GM19463 (cell line): ENCODE results near the gene TMEM53.
"Not testable (repeated sequence)": the region's sequence is repeated elsewhere in the genome, so short reads cannot be mapped to it uniquely, and the experiment has no call there.

Source experiments
- ATAC-seq: cut with Tn5 transposase; IDR thresholded peaks from one replicate; pipeline ENCODE4 v1.9.1; 2021; ENCODE audit warnings: mild to moderate bottlenecking, moderate library complexity; ENCODE audit not compliant: unreplicated experiment

Gene TMEM53

DNA sequence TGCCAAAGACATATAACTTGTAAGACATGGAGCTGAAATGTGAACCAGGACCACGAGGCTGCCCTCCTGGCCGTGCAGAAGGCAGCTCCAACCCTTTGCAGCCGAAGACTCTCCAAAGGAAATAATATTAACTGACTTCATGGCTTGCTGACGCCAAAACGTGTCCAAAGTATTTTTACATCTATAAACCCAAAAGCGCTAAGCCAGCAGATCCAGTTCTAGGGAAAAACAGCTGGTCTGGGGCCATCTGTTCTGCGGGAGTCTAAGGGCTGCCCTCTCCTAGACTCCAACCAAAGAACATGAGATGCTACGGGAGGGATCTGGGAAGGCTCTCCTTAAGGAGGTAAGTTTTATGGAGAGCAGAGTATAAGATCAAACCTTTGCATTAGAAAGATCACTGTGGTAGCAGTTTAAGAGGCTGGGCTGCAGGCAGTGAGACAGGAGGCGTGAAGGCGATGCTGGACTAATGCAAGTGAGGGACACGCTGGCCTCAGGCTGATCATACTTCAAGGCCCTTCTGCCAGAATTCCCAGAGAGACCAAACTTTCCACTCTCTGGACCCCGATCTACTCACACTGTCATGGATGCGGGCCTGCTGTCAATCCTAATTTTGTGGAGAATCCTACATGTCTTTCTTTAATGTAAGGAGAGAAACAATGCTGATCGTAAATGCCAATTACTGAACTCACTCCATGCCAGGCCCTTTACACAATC lies 1.2 kb downstream of the TMEM53 start:
- no peak for ATAC-seq

- ATAC-seq: no peak
Measured at GRCh38 chr1:44672254-44672955, 1.9 kb downstream of the TMEM53 start.

- ATAC-seq: no peak
Measured at GRCh38 chr1:44670751-44671640, 3.3 kb downstream of the TMEM53 start.

DNA sequence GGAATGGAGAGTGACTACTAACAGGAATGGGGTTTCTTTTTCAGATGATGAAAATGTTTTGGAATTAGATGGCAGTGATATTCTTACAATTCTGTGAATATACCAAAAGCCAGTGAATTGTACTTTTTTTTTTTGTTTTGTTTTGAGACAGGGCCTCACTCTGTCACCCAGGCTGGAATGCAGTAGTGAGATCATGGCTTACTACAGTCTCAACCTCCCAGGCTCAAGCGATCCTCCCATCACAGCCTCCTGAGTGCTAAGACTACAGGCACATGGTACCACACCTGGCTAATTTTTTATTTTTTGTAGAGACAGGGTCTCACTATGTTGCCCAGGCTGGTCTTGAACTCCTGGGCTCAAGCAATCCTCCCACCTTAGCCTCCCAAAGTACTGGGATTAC lies 7.6 kb downstream of the TMEM53 start:
- not testable (repeated sequence) for ATAC-seq

GRCh38 chr1:44664730-44665370 lies 9.4 kb downstream of the TMEM53 start:
- no peak for ATAC-seq

- no peak for ATAC-seq
Measured at GRCh38 chr1:44663417-44663816, 10.9 kb downstream of the TMEM53 start.

DNA sequence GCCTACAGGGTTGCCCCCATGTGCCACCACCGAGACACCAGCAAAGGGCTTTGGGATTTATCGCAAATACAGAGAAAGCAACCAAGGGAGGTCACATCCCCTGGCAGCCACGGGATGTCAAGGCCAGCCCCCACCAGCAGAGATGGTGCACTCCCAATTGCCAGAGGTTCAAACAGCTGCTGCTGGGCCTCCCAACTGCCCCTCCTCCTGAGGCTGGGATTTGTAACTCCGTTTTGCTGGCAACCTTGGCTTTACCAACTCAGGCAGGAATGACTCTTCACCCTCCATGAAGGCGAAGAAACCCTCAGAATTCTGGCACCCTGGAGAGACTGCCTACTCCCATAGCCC lies 11.6 kb downstream of the TMEM53 start:
- no peak for ATAC-seq

DNA sequence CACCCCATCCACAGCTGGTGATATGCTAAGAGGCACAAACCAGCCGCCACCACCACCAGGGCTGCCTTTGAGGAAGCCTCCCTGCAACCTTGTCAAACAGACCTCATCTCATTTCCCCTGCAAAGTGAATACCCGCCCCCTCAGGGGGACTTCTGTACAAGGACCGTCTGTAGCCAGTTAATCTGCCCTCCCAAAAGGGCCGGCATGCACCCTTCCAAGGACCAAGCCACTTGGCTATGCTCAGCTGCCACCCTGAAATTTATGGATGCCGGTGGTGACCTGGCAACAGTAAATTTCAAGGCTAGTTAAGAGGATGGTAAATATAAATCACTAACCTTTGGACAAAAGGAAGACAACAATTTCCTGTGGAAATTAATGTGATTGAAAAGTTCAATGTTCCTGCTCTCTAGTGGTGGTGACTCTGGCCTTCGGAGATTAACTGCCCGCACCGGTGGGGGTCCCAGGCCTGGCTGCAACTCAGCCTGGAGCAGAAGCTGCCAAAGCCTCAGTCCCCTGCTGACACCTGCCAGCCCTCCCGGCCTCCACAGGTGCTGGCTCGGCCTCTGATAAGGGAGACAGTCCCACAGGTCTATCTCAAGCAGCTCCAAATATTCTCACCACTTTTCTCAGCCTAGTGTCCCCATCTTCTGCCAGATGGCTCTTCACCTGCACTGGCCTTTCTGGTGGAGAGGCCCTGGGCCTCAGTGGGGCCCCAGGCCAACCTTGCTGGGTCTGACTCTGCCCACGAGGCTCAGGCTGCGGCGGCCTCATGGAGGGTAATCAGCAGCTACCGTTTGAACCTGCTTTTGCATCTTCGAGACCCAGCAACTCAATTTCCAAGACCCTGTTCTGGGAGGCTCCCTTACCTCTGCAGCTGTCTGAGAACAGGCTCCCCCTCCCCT lies 12.2 kb downstream of the TMEM53 start:
- ATAC-seq: no peak

GRCh38 chr1:44660176-44660575 lies 14.1 kb downstream of the TMEM53 start:
- no peak for ATAC-seq

DNA sequence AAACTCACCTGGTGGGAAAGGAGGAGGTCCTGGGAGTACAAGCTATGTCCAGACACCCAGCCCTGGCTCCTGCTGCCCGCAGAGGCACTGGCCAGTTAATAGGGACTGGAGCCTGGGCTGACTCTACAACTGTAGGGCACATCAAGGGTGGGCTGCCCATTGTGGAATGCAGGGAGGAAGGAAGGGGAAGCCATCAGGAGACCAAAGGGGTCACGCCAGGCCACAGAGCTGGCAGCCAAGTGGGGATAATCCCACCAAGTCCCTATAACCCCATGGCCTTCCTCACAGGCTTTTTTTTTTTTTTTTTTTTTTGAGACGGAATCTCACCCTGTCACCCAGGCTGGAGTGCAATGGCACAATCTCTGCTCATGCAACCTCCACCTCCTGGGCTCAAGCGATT lies 14.7 kb downstream of the TMEM53 start:
- no peak for ATAC-seq

- ATAC-seq: no peak
Measured at GRCh38 chr1:44655609-44656008, 18.7 kb downstream of the TMEM53 start.

DNA sequence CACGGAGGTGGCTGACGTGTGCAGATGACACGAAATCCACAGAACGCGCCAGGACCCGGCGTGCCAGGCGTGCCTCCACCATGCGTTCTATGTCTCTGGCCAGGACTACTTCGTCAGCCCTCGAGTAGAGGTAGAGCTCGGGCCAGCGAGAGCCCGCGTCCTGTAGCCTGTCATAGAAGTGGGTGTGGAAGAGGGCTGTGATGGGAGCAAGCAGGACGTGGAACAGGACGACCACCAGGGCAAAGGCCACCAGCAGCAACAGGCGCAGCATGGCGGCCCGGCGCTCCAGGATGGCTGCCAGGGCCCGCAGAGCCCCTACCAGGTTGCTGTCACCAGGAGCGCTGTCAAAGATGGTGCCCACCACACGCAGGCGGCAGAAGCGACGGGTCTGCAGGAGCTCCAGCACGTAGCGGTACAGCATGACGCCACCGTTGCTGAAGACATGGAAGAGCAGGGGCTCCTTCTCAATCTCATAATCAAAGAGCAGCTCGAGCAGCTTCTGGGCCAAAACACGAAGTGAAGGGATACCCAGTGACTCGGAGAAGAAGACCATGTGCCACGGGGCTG lies 19.6 kb downstream of the TMEM53 start:
- ATAC-seq: no peak

- ATAC-seq: no peak
Measured at GRCh38 chr1:44653107-44653964, 20.9 kb downstream of the TMEM53 start.

GRCh38 chr1:44652445-44653106 lies 21.7 kb downstream of the TMEM53 start:
- peak; percentile 65 for ATAC-seq

- ATAC-seq: no peak
Measured at GRCh38 chr1:44651069-44651468, 23.2 kb downstream of the TMEM53 start.

DNA sequence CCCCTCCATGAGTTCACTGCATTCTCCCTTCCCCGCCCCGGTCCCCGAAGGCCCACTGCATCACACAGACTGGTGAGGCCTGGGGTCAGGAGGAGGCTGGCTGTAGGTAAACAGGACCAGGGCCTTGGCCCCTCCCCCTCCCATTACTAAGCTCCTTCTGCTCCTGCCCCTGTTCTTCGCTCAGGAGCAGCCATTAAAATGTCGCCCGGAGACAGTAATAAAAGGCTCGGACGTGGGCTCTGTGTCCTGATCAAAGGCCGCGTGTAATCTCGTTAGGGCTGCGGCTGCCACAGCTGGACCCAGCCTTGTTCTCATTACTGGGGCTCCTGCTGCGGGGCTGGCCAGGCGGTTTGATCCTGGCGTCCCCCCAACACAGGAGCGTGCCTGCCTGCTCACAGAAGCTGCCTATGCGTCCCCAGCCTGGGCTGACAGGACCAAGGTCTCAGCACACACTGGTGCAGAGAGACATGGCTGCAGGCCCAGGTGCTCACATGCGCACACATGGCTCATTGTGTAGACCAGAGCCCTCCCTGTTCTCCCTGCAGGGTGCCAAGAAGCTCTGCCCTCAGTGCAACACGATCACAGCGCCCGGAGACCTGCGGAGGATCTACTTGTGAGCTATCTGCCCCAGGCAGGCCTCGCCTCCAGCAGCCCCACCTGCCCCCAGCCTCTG lies 24.0 kb downstream of the TMEM53 start:
- no peak for ATAC-seq

DNA sequence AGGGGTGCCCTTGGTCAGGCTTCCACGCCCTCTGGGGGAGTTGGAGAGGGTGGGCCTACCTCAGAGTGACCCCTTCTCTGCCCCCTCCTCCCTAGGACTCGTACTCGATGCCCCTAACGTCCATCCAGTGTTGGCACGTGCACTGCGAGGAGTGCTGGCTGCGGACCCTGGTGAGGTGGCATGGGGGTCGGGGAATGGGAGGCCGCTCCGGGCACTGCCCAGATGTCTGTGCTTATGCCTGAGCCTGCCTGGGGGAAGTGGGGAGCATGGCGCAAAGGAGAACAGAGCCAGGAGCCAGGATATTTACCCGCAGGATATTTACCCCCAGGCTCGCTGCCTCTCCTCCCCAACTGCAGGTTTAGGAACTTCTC lies 24.5 kb downstream of the TMEM53 start:
- no peak for ATAC-seq
